NCI-H2227 treated with DMSO at 0.1 percent for 48 hours (cell line): ENCODE measurements around the gene ITK.
"Not testable (repeated sequence)": the region's sequence is repeated elsewhere in the genome, so short reads cannot be mapped to it uniquely, and the experiment has no call there.

Source experiments
- DNase-seq: peaks from one replicate; lab custom pipeline; 2025; lab: John Stamatoyannopoulos, UW

The ITK gene

DNA sequence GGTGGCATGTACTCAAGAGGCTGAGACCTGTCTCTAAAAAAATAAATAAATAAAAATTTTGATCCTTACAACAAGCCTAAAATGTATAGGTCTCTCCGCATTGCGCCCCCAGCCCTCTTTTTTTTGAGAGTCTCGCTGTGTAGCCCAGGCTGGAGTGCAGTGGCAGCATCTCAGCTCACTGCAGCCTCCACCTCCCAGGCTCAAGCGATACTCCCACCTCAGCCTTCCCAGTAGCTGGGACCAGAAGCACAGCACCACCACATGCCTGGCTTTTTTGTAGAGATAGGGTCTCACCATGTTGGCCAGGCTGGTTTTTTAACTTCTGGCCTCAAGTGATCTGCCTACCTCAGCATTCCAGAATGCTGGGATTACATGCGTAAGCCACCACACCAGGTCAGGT is 12.4 kb upstream of the ITK start:
- no peak for DNase-seq

DNA sequence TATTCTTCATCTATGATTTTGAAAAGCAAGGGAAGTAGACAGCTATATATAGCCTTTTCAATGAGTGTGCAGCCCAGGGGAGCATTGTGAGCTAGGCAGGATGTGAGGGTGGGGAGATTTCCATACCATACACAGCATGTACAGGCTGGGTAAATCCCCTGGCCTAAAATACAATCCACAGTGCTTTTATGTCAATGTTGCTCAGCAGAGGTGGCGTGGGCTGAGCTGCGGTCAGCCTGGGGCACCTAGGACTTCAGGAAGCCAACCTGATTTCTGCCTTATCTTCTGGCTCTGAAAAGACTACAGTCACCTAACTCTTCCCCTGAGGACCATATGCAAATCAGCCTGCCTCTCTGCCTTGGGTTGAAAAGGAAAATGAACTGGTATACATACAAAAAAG is 8.2 kb upstream of the ITK start:
- no peak for DNase-seq

DNA sequence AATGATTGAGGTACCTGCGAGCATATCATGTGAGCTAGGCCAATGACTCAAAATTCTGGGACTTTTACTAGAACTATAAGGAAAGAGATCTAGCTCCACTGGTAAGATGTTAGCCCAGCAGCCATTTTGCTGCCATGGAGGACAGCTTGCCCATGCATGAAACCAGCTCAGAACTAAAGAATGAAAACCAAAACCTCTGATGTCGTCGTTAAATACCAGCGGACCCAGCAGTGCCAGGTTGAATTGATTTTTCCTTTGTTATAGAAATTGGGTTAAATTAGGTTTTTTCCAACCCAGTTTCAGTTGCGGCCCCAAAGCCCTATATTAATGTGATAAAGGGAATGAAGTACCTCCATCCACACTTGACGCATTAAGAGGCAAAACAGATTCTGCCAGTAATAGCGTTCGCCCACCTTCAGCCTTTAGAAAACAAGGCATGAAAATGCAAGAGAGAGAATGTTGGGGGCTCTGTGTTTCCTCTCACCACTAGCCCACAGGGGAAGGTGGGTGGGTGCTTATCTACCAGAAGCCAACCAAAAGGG is 5.5 kb upstream of the ITK start:
- no peak for DNase-seq

DNA sequence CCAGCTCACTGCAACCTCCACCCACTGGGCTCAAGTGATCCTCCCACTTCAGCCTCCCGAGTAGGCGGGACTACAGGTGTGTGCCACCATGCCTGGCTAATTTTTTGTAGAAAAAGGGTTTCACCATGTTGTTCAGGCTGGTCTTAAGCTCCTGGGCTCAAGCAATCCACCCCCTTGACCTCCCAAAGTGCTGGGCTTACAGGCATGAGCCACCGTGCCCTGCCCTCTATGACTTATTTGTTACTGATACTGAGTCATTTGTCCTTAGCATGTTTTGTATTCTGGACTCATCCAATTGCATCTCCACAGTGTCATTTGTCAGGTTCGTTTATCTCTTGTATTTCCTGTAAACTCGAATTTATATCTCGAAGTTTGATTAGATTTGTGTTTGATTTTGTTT is 2.7 kb upstream of the ITK start:
- DNase-seq, result no peak

DNA sequence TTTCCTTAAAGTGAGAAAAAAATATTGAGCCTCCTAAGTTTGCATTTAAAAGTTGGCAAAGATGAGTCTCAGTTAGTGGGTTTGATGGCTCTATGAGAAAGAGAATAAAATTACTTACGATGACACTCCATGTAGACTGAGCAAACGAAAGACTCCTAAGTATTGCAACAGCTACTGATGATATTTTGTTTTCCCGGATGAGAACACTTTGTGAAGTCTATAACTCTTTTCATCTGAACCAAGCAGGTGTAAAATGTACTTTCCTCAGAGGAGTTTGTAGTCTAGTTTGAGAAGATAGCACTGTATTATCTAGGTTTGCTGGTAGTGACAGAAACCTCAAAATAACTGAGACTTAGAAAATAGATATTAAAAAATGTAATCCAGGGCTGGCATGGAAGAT is 1.7 kb upstream of the ITK start:
- no peak for DNase-seq

DNA sequence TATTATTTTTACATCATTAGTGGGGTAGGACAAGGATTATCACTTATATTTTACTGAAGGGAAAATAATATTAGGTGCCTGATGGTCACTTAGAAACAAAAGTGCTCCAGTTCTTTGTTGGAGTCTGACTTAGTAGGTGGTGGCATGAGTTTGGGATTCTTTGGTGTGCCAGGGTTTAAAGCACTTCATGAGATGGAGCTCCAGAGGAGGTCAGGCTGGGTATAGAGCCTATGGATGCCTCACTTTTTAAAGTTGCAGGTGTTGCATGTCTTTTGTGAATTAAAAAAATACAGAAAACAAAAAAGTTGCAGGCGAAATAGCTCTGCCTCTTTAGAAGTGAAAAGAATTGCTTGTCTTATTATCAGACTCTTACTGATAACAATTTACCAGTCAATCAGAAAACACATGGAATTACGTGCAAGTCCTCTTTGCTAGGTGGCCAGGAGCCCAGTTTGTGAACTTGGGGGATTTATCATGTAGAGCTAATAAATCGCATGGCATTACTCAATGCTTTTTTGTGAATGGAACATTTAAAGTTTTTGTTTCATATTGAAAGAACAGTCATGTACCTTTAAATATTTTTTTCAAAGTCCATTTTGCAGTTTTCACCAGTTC is 1.6 kb downstream of the ITK start:
- DNase-seq, result no peak

DNA sequence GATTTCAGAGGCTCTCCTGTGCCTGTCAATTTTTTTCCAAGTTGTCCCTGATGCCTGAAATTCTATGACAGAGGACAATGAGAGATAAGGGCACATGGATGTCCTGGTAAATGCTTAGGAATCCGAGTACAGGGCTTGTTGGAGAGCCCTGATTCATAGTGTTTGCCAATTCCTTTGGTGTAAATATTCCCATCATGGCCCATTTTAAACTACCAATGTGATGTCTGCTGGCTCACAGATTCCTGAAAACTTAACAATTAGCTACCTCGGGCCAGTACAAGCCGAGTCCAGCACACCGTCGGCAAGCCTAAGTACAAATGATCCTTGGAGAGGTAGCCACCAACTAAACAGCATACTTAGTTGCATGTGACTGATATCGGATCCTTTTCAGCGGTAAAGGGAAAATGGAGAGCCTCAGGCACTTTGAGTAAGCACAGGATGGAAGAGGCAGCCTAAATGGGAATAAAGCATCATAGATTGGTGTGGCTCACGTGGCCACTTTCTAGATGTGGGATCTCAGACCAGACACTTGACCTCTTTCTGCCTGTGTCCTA is 3.6 kb downstream of the ITK start:
- DNase-seq, result no peak

DNA sequence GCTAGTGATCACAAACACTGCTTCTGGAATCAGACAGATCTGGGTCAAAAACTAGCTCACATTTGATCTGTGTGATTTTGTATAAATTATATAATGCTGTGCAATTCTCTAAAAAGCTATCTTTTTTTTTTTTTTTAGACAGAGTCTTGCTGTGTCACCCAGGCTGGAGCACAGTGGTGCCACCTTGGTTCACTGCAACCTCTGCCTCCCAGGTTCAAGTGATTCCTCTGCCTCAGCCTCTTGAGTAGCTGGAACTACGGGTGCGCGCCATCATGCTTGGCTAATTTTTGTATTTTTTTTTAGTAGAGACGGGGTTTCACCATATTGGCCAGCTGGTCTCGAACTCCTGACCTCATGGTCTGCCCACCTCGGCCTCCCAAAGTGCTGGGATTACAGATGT is 4.5 kb downstream of the ITK start:
- not testable (repeated sequence) for DNase-seq

DNA sequence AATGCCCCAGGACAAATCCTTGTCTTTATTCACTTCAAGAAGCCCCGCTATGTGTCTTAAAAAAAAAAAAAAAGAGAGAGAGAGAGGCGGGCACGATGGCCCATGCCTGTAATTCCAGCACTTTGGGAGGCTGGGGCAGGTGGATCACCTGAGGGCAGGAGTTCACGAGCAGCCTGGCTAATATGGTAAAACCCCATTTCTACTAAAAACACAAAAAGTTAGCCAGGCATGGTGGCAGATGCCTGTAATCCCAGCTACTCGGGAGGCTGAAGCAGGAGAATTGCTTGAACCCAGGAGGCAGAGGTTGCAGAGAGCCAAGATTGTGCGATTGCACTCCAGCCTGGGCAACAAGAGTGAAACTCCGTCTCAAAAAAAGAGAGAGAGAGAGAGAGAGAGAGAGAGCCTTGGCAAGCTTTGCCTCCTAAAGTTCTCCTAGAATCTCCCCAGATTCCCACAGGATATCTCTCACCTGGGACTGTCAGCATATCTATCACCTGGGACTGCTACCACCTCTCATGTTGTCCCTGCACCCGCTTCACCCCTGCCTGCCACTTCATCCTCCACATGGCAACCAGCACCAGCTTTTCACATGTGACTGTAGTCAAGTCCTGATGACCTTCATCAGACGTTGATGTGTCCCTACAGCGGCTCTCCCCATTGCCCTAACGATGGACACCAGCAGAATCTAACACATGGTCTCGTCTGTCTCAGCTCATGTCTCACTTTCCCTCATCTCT is 5.8 kb downstream of the ITK start:
- no peak for DNase-seq

DNA sequence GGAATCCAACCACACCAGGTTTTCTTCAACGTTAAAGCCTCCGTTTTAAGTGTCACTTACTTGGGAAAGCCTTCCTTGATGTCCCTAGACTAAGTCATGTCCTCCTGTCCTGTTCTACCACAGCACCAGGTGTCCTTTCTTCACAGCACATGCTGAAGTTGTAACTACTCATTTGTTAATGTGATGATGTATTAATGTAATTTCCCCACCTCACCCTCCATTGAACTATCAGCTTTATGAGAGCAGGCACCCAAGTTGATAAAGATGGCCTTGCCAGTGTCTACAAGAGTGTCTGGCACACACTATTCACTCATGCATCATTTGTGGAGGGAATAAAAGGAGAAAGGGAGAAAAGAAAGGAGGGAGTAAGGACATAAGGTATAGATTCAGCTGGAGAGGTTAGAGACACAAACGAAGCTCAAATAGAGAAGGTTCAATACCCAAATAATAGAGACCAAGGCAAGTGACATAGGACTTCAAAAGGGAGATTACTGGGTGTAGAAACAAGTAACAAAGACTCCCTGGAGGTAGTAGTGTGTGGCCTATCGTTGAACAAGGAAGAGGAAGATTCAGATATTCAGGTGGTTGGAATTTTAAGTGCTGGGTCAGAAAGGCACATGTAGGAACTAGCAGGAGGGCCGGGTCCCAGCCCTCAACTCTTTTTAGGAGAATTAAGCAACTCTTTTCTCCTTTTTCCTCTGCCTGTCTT is 6.6 kb downstream of the ITK start:
- DNase-seq, result no peak

DNA sequence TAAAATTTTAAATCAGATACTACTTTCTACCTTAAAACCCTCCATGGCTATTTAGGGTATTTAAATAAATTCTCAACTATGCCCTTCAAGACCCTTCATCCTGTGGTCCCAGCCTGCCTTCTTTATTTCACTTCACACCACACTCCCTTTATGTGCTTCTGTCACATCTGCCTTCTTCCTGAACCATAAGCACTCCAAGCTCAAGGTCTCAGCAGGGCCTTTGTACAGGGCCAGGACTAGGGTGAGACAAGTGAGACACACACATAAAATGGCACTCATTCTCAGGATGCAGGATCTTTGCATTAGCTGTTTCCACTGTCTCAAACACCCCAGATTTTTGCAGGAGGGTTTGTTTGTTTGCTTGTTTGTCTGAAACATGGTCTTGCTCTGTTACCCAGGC is 7.6 kb downstream of the ITK start:
- DNase-seq, result no peak

DNA sequence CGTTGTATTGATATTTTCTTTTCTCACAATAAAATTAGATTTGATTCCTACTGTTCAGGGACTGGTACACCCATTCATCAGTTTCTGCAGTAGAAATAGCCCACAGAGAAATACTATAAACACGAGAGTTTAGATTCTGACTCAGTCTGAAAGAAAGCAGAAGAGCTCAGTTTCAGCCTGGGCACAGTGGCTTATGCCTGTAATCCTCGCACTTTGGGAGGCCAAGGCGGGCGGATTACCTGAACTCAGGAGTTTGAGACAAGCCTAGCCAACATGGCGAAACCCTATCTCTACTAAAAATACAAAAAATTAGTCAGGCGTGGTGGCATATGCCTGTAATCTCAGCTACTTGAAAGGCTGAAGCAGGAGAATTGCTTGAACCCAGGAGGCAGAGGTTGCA is 8.6 kb downstream of the ITK start:
- DNase-seq, result no peak

DNA sequence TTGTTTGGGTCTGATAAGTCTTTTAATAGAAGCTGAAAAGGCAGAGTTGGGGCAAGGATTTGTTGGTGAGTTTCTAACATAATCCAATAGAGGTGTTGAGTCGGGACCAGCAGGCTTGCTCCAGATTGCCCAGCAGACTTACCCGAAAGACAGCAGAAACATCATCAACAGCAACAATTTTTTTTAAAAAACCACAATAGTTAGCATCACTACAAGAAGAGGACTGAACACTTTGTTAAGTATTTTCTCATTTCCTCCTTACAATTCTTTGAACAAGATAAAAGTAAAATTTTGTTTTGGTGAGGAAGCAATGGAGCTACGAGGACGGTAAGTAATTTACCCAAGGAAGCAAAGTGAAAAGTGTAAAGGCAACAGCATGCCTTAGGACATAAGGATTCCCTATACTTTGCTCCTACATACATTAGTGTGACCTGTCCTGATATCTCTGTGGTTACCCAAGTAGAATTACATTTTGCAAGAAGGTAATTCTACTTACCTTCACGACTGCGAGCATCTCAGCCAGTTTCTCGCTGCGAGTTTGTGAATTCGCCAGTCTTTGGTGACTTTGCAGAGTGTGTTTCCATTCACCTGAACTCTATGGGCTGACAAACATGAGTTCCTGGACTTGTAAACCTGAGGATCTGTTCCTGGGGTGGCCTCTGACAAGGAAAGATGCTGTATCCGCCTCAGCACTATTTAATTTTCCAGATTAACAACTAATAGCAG is 13.2 kb downstream of the ITK start:
- DNase-seq, result no peak

DNA sequence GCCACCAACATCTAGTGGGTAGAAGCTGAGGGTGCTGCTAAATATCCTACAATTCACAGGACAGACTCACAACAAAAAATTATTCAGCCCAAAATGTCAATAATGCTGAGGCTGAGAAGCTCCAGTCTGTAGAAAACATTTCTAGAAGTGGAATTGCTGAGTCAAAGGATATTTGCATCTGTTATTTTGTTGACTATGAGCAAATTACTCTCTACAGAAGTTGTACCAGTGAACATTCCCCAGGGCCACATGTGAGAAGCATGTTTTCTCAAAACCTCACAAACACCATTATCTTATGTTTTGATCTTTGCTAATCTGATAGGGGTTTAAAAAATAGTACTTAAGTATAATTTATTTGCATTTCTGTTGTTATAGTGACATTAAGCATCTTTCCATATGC is 15.4 kb downstream of the ITK start:
- no peak for DNase-seq

DNA sequence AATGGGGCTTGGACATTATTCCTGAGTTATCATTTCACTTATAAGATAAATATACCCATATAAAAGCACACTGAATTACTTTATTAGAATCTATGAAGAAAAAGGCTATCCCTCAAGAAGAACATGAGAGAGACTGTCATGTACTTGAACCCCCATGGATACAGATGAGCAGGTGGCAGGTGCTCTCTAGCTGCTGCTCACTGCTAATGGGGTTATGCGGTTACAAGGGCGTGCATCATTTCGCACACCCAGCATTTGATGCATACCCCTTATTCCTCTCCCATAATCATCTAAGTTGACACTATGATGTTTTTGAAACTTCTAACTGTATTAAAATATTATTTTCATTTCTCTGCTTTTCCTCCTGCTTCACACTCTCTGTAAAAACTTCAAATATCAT is 16.4 kb downstream of the ITK start:
- no peak for DNase-seq

DNA sequence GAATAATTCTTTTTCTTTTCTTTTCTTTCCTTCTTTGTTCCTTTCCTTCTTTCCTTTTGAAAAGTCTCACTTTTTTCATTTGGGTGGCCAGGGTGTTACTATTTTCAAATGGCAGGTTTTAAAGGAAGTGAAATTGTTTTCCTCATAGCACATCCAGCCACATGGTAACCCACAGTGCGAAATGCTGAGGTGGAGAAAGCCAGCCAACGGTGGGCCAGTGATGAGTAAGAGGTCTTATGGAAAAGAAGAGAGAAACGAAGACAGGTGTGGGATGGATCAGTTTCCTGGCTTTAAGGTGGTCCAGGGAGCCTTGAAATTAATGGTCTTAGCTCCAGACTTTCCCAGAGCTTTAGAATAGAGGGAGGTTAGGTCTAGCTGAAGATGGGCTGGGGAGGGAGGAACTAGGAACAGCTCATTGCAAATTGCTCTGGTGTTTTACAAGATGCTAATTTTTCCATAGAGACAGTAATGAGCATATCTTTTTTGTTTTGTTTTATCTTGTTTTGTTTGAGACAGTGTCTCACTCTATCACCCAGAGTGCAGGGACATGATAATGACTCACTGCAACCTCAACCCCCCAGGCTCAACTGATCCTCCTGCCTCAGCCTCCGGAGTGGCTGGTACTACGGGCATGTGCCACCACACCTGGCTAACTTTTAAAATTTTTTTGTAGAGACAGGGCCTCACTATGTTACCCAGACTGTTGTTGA is 17.8 kb downstream of the ITK start:
- DNase-seq, result no peak

DNA sequence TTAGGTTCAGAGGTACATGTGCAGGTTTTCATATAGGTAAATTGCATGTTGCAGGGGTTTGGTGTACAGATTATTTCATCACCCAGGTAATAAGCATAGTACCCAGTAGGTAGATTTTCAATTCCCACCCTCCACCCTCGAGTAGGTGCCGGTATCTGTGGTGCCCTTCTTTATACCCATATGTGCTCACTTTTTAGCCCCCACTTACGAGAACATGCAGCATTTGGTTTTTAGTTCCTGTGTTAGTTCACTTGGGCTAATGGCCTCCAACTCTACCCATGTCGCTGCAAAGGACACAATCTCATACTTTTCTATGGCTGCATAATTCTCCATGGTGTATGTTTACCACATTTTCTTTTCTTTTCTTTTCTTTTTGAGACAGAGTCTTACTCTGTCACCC is 21.2 kb downstream of the ITK start:
- no peak for DNase-seq

DNA sequence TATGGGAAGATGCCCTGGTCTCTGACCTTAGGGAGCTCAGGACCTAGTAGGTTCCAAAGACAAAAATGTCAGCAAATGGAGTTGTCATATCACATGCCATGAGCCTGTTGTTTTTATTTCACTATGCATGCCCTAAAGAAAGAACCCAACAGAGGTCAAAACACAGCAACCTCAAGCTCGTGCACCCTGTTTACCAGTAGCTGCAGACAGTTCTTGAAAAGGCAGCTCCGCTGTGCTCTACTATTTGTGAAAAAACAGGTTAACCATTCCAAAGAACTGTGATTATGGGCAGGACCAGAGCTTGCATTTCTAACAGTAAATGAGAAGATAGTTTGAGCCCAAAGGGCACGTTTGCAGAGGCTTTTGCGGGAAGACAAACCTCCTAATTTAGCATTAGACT is 22.8 kb downstream of the ITK start:
- DNase-seq, result no peak

DNA sequence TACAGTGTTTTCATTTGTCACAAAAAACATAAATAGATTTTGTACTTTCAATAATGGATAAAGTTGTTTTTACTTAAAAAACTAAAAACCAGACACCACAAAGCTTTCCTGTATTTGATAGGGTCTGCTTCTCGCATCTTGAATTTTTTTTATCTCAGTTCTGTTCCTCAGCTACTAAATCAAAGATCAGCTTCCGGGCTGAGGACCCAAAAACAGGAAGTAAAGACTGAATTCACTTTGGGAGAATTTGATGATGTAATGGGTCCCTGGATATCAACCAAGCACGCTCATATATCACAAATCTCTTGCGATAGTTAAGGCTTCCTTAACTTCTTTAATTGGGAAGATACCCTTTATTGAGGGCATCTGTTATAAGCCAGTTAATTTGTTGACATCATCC is 24.1 kb downstream of the ITK start:
- no peak for DNase-seq

DNA sequence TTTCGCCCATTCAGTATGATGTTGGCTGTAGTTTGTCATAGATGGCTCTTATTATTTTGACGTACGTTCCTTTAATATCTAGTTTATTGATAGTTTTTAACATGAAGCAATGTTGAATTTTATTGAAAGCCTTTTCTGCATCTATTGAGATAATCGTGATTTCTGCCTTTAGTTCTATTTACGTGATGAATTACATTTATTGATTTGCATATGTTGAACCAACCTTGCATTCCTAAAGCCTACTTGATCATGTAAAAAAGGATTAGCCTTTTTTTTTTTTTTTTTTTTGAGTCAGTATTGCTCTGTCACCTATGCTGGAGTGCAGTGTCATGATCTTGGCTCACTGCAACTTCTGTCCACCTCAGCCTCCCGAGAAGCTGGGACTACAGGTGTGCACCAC is 25.1 kb downstream of the ITK start:
- DNase-seq, result no peak

DNA sequence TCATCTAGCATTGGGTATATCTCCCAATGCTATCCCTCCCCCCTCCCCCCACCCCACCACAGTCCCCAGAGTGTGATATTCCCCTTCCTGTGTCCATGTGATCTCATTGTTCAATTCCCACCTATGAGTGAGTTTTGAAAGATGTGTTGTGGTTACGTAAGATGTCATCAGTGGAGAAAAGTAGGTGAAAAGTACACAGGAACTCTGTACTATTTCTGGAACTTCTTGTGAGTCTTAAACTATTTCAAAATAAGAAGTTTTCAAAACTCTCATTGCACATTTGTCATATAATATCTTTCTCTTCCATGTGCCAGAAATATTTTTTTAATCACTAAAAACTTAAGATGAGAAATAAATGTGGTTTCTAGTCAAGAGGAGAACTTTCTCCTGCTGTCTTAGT is 30.0 kb downstream of the ITK start:
- DNase-seq, result not testable (repeated sequence)

DNA sequence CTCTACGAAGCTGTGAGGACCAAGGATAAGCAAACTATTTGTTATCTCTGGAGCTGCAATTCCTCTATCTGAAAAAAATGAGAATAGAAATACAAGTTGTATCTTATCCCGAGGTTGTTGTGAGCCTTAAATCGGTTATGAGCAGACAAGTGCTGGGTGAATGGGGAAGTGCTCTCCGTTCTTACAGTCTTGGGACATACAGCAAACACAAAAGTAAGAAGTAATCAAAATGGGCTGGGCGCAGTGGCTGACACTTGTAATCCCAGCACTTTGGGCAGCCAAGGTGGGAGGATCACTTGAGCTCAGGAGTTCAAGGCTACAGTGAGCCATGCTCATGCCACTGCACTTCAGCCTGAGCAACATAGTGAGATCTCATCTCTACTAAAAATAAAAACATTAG is 31.7 kb downstream of the ITK start:
- DNase-seq, result no peak
